ENCODE results near the gene UBAP2L. TPM values are rescaled to one million over a fixed set of nuclear protein-coding genes. Genes with fewer than 3 reads are reported as not detected.
A peak's percentile ranks its signal among the peaks of the same experiment; 100 is the strongest.
"Not testable (repeated sequence)": the region's sequence is repeated elsewhere in the genome, so short reads cannot be mapped to it uniquely, and the experiment has no call there.

The UBAP2L gene
- total and polyA plus RNA-seq, 4 donors, result 67.3 to 147 (median 105) TPM

DNA sequence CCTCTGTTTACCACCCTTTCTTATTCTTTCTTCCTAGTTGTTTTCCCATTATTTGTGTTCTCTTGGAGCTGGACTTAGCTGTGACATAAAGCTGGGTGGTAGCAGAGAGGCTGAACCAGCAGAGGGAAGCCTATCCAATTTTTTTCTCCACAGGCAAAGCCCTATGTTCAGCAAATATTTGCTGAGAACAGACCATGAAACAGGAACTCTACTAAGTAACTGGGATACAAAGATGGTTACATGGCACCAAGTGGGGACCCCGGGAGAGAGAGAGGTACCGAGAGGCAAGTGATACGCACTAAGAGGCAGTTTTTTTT lies 21.2 kb upstream of the UBAP2L start:
- H3K36me3 ChIP-seq (ENCODE audit: control insufficient read depth in 4 of 4, insufficient read depth in 4 of 4, low read length in 4 of 4), result no peaks in the 10 kb centered on the region
- no peak for ATAC-seq (ENCODE audit: insufficient read depth, low FRiP score)
- H3K9me3 ChIP-seq (ENCODE audit: control insufficient read depth in 4 of 4, insufficient read depth in 3 of 4, low read length in 3 of 4), result no peaks in the 10 kb centered on the region
- H3K27ac ChIP-seq (ENCODE audit: low read depth in 1 of 2, low read length in 1 of 2), result no peak overlapping the region
- no peaks in the 10 kb centered on the region for H3K4me1 ChIP-seq (ENCODE audit: control insufficient read depth in 5 of 5, insufficient read depth in 5 of 5, low read length in 5 of 5)
- peak overlapping the region in 1 of 2 donors; percentile 45 for H3K9ac ChIP-seq (ENCODE audit: insufficient read depth in 1 of 2, low read length in 2 of 2)
- TF ChIP-seq, protein P1, sequence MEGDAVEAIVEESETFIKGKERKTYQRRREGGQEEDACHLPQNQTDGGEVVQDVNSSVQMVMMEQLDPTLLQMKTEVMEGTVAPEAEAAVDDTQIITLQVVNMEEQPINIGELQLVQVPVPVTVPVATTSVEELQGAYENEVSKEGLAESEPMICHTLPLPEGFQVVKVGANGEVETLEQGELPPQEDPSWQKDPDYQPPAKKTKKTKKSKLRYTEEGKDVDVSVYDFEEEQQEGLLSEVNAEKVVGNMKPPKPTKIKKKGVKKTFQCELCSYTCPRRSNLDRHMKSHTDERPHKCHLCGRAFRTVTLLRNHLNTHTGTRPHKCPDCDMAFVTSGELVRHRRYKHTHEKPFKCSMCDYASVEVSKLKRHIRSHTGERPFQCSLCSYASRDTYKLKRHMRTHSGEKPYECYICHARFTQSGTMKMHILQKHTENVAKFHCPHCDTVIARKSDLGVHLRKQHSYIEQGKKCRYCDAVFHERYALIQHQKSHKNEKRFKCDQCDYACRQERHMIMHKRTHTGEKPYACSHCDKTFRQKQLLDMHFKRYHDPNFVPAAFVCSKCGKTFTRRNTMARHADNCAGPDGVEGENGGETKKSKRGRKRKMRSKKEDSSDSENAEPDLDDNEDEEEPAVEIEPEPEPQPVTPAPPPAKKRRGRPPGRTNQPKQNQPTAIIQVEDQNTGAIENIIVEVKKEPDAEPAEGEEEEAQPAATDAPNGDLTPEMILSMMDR (IDR thresholded peaks at IDR 0.05; ENCODE audit: control extremely low read depth, extremely low read depth), result no peak
- no peaks in the 10 kb centered on the region for H3K27me3 ChIP-seq (ENCODE audit: control insufficient read depth in 3 of 3, insufficient read depth in 3 of 3, low read length in 2 of 3)
- 84 to 90% methylated on average over 3 of the region's 3 CpGs for WGBS, 2 donors
- H3K4me3 ChIP-seq, result no peak overlapping the region
- DNase-seq, result peak in 1 of 3 donors; percentile 49

DNA sequence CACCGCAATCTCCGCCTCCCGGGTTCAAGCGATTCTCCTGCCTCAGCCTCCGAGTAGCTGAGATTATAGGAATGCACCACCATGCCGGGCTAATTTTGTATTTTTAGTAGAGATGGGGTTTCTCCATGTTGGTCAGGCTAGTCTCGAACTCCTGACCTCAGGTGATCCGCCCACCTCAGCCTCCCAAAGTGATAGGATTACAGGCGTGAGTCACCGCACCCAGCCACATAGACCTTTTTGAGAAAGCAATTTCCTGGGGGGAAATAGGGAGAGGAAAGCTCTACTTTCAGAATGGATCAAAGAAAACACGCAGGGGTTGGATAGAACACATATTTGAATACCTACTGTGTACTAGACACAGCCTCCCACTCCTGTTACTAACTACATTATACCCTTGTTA lies 15.0 kb upstream of the UBAP2L start:
- not testable (repeated sequence) for ATAC-seq (ENCODE audit: insufficient read depth, low FRiP score)

DNA sequence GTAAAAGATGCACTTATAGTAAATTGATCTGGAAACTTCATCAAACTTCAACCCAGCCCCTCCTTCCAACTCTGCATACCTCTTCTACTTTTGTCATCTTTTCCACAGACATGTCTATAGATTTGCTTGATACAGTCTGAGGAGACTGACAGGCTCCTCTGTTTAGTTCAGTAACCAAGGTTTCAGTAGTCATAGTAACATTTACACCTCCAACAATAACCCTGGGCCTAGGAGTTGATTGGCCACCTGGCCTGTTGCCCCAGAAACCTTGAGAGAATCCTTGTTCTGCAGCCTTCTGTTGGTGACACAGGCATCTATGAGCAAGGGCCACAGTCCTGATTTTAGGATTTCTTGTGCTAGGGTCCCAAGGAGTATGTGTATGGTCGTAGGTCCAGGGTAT lies 14.6 kb upstream of the UBAP2L start, which contains the start of gene CFAP141:
Gene CFAP141 (minus strand): TSS at position 138 of the 400 bp plus-strand sequence. CDS start 26 bp downstream, at position 112.
- H3K4me1 ChIP-seq (ENCODE audit: control insufficient read depth in 5 of 5, insufficient read depth in 5 of 5, low read length in 5 of 5), result no peaks in the 10 kb centered on the region
- ATAC-seq (ENCODE audit: insufficient read depth, low FRiP score) (no peak), DNase-seq (peak in 2 of 3 donors; percentile 10 to 29)
- H3K27ac ChIP-seq (ENCODE audit: low read depth in 1 of 2, low read length in 1 of 2), result no peak within 1 kb of the TSS
- H3K4me3 ChIP-seq, result no peak within 1 kb of the TSS
- 93 to 94% methylated on average over 1 of the region's 1 CpG for WGBS, 2 donors
- H3K36me3 ChIP-seq (ENCODE audit: control insufficient read depth in 4 of 4, insufficient read depth in 4 of 4, low read length in 4 of 4), result peaks cover 16 to 37% (median 21%) of the 10 kb centered on the region in 4 donors
- TF ChIP-seq, protein P1 (IDR thresholded peaks at IDR 0.05; ENCODE audit: control extremely low read depth, extremely low read depth), result no peak
- no peaks in the 10 kb centered on the region for H3K27me3 ChIP-seq (ENCODE audit: control insufficient read depth in 3 of 3, insufficient read depth in 3 of 3, low read length in 2 of 3)
- no peaks in the 10 kb centered on the region for H3K9me3 ChIP-seq (ENCODE audit: control insufficient read depth in 4 of 4, insufficient read depth in 3 of 4, low read length in 3 of 4)
- no peak within 1 kb of the TSS for H3K9ac ChIP-seq (ENCODE audit: insufficient read depth in 1 of 2, low read length in 2 of 2)

More for the DNA sequence above, 15.0 kb upstream of the UBAP2L start:
- not testable (repeated sequence) for H3K9me3 ChIP-seq (ENCODE audit: control insufficient read depth in 4 of 4, insufficient read depth in 3 of 4, low read length in 3 of 4); H3K27me3 ChIP-seq (ENCODE audit: control insufficient read depth in 3 of 3, insufficient read depth in 3 of 3, low read length in 2 of 3); H3K4me3 ChIP-seq; H3K4me1 ChIP-seq (ENCODE audit: control insufficient read depth in 5 of 5, insufficient read depth in 5 of 5, low read length in 5 of 5); H3K9ac ChIP-seq (ENCODE audit: insufficient read depth in 1 of 2, low read length in 2 of 2); H3K27ac ChIP-seq (ENCODE audit: low read depth in 1 of 2, low read length in 1 of 2); DNase-seq
- H3K36me3 ChIP-seq (ENCODE audit: control insufficient read depth in 4 of 4, insufficient read depth in 4 of 4, low read length in 4 of 4), result peaks cover 16 to 35% (median 21%) of the 10 kb centered on the region in 4 donors
- 92 to 96% methylated on average over 11 of the region's 11 CpGs for WGBS, 2 donors

GRCh38 chr1:154207262-154207661 lies 13.5 kb upstream of the UBAP2L start:
- H3K27ac ChIP-seq (ENCODE audit: low read depth in 1 of 2, low read length in 1 of 2), result no peak overlapping the region
- no peaks in the 10 kb centered on the region for H3K9me3 ChIP-seq (ENCODE audit: control insufficient read depth in 4 of 4, insufficient read depth in 3 of 4, low read length in 3 of 4)
- DNase-seq, result peak in 1 of 3 donors; percentile 16
- no peaks in the 10 kb centered on the region for H3K4me1 ChIP-seq (ENCODE audit: control insufficient read depth in 5 of 5, insufficient read depth in 5 of 5, low read length in 5 of 5)
- WGBS, 2 donors, result 75 to 89% methylated on average over 9 of the region's 9 CpGs
- no peaks in the 10 kb centered on the region for H3K27me3 ChIP-seq (ENCODE audit: control insufficient read depth in 3 of 3, insufficient read depth in 3 of 3, low read length in 2 of 3)
- TF ChIP-seq, protein P1 (IDR thresholded peaks at IDR 0.05; ENCODE audit: control extremely low read depth, extremely low read depth), result no peak
- ATAC-seq (ENCODE audit: insufficient read depth, low FRiP score), result no peak
- H3K4me3 ChIP-seq, result no peak overlapping the region
- no peak overlapping the region for H3K9ac ChIP-seq (ENCODE audit: insufficient read depth in 1 of 2, low read length in 2 of 2)
- peaks cover 20 to 45% (median 26%) of the 10 kb centered on the region in 4 donors for H3K36me3 ChIP-seq (ENCODE audit: control insufficient read depth in 4 of 4, insufficient read depth in 4 of 4, low read length in 4 of 4)

All from lung (tissue), 12 donors.